ENCODE data around the gene GPR153. TPM values are rescaled to one million over a fixed set of nuclear protein-coding genes. Genes with fewer than 3 reads are reported as not detected.
"Not testable (repeated sequence)": the region's sequence is repeated elsewhere in the genome, so short reads cannot be mapped to it uniquely, and the experiment has no call there.

The GPR153 gene
- total RNA-seq, 2 experiments from 2014 or later = 0.67 to 0.73 TPM

DNA sequence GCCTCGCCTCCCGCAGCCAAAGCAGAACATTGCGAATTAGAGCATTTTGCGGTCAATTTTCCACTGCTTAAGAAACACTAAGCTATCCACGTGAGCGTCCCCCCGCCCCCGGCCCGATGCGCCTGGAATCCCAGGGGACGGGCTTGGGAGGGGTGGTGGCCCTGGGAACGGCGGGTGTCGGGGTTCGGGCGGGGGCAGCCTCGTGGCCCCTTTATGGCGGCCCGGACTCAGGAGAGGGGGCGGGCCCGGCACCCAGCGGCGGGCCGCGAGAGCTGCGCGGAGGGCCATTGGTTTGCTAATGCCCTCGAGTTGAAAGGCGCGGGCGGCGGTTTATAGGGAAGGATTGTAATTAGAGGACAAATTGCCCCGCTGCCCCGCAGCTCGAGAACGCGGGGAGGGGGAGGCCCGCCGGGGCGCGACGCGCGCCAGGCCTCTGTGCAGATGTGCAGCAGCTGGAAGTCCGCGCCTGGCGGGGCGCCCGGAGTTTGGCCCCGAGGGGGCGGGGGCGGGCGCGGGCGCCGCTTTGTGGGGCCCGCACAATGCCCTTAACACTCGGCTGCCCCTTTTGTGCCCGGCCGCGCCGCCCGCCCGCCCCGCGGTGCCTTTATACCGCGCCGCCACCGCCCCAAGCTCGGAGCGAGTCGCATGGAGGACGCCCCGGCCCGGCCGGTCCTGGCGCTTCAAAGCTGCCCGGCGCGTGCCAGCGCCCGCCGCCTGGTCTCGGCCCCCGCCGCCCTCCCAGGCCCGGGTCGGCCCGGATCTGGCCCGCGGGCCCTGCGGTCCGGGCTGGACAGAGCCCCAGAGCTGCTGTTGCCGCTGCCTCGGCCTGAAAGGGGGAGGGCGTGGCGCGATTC is 18.8 kb downstream of the GPR153 start:
- ChIA-PET CTCF (interaction anchor here (0.6 to 1.6 kb wide), 5 partner anchors 19 to 181 kb away, joined by 3 to 5 read pairs (median 3); partner anchors contain the start of gene GPR153), POLR2A (interaction anchor here (0.6 kb wide), 1 partner anchor 181 kb away, joined by 5 read pairs; no protein-coding TSS in a partner anchor)

- POLR2A ChIA-PET = no interaction called here
Measured at GRCh38 chr1:6241107-6241886, 19.6 kb downstream of the GPR153 start.

DNA sequence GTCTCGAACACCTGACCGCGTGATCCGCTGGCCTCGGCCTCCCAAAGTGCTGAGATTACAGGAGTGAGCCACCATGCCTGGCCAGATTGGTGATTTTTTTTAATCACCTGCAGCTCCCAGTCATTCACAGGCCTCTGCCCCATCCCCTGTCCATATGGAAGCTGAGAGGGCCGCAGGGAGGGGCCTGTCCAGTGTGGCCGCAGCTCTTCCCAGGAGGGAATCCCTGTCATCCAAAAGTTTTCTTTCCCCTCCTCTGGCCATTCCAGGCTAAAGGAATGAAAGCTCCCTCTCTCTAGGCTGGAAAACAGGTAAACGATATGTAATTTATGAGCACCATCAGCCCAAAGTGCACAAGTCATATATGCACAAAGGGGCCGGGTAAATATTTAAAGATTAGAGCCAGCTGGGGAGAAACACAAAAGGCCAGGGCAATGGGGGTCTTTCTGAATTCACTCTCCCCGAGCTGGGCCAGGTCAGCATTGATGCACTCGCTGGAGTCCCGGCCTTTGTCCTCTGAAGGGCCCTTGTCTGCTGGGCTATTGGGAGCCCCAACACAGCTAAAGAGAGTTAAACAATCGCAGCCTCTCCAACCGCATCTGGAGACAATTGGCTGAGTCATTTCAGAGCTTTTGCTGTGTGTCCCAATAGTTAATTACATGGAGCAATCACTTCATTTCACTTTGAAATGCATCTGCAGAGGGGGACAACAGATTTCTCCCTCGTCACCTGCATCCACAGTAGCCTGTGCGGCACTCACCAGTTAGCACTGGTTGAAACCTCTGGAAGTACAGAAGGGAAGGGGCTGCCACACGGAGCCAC is 20.7 kb downstream of the GPR153 start:
- ChIA-PET CTCF (interaction anchor here (0.7 to 1.4 kb wide), 4 partner anchors 165 to 255 kb away, joined by 3 to 6 read pairs (median 3); no protein-coding TSS in a partner anchor), POLR2A (no interaction called here)

More at GRCh38 chr1:6241107-6241886, 19.6 kb downstream of the GPR153 start:
- CTCF ChIA-PET = interaction anchor here (1.0 to 1.4 kb wide), 3 partner anchors 161 to 181 kb away, joined by 3 read pairs; no protein-coding TSS in a partner anchor

DNA sequence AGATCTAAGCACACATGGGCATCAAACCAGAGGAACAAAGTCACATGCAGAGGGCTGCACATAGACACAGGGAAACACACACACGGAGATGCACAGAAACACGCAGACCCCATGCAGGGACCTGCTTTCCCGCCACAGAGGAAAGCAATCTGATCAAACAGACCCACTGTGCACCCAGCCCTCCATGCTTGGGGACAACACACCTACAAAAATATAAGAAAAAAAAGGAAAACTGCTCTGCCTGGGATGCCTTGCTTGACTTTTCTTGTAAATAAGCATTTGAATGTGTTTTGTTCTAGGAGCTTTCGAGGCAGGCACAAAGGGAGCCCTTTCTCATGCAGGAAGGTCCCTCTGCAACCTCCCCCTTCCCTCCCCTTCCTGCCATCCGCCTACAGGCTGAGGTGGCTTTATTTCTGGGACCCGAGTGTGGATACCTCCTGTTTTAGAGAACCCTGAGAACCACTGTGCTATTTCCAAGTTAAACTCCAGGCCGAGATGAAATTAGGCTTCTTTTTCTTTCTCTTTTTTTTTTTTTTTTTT is 21.6 kb downstream of the GPR153 start:
- ChIA-PET CTCF (interaction anchor here (0.5 to 3.1 kb wide), 6 partner anchors 8 to 256 kb away, joined by 3 to 10 read pairs (median 6); partner anchors contain the start of gene RNF207), POLR2A (no interaction called here)

DNA sequence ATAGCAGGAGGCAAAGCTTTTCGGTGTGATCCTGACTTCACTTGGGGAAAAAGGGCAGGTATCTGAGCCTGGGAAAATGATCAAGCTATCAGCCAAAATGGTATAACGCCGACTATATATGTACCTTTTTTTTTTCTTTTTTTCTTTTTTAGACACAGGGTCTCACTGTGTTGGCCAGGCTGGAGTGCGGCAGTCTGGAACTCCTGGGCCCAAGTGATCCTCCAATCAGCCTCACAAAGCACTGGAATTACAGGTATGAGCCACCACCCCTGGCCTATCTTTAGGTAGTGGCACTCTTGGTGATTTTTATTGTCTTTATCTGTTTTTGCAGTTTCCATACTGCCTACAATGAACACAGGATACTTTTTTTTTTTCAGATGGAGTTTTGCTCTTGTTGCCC is 23.8 kb downstream of the GPR153 start:
- POLR2A ChIA-PET = no interaction called here
- CTCF ChIA-PET = interaction anchor here (1.3 to 3.1 kb wide), 2 partner anchors 9 to 30 kb away, joined by 5 to 9 read pairs; partner anchors contain the start of gene RNF207

DNA sequence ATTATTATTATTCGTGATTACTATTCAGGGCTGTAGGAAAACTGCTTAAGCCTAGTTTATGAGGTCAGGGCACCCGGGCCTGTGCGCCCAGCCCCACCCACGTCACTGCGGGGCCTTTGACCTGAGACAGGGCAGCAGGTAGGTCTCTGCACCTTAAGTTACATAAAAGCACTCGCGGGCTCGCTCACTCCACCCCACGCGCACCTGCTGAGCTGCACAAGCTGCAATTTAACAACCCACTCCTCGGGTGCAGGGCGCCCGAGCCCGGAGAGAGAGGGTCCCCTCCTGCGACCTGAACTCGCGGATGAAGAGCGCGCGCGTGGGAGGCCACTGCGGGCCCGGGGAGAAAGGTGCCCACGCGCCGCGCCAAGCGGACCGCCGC is 25.6 kb downstream of the GPR153 start:
- CTCF ChIA-PET = interaction anchor here (0.7 to 2.3 kb wide), 6 partner anchors 9 to 188 kb away, joined by 3 to 8 read pairs (median 4); no protein-coding TSS in a partner anchor
- POLR2A ChIA-PET = interaction anchor here (1.5 to 2.4 kb wide), 2 partner anchors 29 to 158 kb away, joined by 5 to 6 read pairs; partner anchors contain the start of genes ACOT7 and RNF207

DNA sequence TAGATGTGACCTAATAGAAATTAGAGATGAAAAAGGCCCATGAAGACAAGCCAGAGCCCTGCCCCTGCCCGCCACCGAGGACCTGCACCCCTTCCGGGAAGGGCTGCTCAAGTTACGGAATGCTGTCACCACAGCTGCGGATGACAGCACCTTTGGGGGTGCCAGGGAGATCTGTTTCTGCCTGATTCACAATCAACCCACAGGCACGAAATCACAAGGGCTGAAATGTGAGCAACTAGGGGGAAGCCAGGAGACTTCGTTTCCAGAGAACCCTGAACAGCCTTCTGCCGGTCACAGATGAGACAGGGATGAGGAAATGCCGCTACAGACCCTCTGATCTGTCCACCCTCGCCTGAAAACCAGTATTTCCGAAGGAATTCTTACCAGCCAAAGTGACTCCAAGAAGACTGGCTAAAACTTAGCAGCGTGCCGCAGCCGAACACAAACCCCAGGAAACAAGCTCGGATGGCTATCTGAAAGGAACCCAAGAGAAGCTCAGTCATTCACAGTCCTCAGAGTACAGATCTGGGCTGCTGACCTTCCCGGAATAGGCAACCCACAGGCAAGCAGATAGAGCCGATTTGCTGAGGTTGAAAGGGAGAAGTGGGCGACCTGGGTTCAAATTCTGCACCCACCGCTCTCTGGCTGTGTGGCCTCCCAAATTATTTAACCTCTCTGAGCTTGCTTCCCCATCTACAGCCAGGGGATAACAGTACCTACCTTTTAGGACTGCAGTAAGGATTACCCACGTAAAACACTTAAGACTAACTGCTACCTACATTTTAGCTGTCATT is 26.2 kb downstream of the GPR153 start:
- ChIA-PET CTCF (interaction anchor here (0.7 to 2.3 kb wide), 6 partner anchors 9 to 189 kb away, joined by 3 to 8 read pairs (median 4); no protein-coding TSS in a partner anchor), POLR2A (interaction anchor here (2.4 kb wide), 1 partner anchor 28 kb away, joined by 6 read pairs; the partner anchor contains the start of gene RNF207)

DNA sequence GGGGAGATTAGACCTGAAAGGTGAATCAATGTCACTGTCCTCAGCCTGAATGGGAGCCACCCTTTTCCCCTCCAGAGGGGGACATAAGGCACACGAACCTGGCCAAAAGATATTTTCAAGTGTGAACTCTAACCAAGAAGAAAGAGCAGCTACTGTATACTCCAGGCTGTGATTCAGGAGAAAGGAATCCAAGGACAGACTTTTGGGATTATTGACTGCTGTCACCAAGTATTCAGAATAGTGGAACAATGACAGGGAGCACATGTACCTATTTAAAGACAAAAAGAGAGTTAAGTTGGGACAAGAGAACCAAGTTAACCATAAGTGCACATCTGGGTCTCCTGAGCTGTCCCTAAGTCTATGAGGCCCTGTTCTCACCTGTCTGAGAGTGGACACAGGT is 27.5 kb downstream of the GPR153 start:
- CTCF ChIA-PET = interaction anchor here (0.5 to 1.3 kb wide), 2 partner anchors 12 to 461 kb away, joined by 3 read pairs; no protein-coding TSS in a partner anchor

DNA sequence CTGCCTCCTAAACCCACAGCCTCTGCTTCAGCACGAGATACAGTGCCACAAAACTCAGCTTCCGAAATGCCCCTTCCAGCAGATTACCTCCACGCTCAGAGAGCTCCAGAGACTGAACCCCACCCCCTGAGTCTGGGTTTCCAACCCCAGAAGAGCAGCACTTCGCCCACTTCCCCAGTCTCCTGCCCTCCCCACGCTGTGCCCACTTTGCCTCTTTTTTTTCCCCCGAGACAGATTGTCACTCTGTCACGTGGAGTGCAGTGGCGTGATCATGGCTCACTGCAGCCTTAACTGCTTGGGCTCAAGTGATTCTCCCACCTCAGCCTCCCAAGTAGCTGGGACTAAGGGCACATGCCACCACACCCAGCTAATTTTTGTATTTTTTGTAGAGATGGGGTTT is 35.2 kb downstream of the GPR153 start:
- POLR2A ChIA-PET = interaction anchor here (1.7 kb wide), 1 partner anchor 19 kb away, joined by 3 read pairs; no protein-coding TSS in a partner anchor
- CTCF ChIA-PET = interaction anchor here (0.7 kb wide), 1 partner anchor 9 kb away, joined by 3 read pairs; no protein-coding TSS in a partner anchor

More for the DNA sequence above, 27.5 kb downstream of the GPR153 start:
- POLR2A ChIA-PET = no interaction called here

GRCh38 chr1:6224718-6225117 is 36.2 kb downstream of the GPR153 start:
- ChIA-PET CTCF (no interaction called here), POLR2A (interaction anchor here (1.7 kb wide), 1 partner anchor 18 kb away, joined by 3 read pairs; no protein-coding TSS in a partner anchor)

GRCh38 chr1:6223617-6224016 is 37.3 kb downstream of the GPR153 start:
- POLR2A ChIA-PET = interaction anchor here (0.6 kb wide), 1 partner anchor 8 kb away, joined by 4 read pairs; no protein-coding TSS in a partner anchor
- CTCF ChIA-PET = no interaction called here

DNA sequence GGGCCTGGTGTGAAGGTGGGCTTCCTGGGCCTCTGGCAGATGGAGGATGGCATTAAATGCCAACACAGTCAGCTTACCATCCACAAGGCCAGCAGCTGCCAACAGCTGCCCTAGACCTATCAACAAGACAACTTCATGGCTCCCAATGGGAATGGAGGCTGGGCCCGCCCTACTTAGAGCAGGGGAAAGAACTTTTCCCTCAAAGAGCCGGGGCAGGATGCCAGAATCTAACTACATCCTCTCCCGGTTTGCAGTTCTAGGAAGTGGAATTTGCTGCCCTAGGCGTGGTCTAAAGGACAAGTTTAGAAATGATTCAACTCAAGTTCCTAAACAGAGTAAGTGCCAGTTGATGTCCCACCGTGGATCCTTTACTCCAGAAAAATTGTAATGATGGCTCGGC is 38.3 kb downstream of the GPR153 start:
- ChIA-PET POLR2A (no interaction called here), CTCF (no interaction called here)

GRCh38 chr1:6221210-6221784 is 39.6 kb downstream of the GPR153 start:
- ChIA-PET POLR2A (no interaction called here), CTCF (interaction anchor here (0.6 kb wide), 1 partner anchor 158 kb away, joined by 5 read pairs; no protein-coding TSS in a partner anchor)

DNA sequence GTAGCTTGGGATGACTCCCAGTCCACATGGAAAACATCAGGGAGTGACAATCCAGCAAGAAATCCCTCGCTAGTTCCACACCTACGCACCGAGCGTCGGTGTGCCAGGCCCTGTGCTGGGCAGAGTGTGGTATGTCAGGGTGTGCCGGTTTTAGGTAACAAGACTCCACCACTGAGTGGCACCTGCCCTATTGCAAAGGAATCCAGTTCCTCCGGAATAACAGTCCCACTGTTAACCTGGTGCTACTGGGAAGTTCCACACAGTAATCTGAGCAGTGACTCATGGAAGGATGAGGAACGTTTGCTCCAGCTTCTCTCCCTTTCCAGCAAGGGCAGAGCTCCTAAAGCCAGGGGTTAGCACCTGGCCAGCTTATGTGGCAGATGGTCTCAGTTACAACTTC is 40.7 kb downstream of the GPR153 start:
- ChIA-PET POLR2A (interaction anchor here (0.7 kb wide), 1 partner anchor 14 kb away, joined by 3 read pairs; the partner anchor contains the start of gene RNF207), CTCF (interaction anchor here (0.6 kb wide), 1 partner anchor 328 kb away, joined by 4 read pairs; no protein-coding TSS in a partner anchor)

GRCh38 chr1:6219641-6220040 is 41.3 kb downstream of the GPR153 start:
- POLR2A ChIA-PET = not testable (repeated sequence)
- CTCF ChIA-PET = interaction anchor here (0.6 to 2.5 kb wide), 3 partner anchors 10 to 329 kb away, joined by 3 to 6 read pairs (median 4); partner anchors contain the start of gene RNF207

DNA sequence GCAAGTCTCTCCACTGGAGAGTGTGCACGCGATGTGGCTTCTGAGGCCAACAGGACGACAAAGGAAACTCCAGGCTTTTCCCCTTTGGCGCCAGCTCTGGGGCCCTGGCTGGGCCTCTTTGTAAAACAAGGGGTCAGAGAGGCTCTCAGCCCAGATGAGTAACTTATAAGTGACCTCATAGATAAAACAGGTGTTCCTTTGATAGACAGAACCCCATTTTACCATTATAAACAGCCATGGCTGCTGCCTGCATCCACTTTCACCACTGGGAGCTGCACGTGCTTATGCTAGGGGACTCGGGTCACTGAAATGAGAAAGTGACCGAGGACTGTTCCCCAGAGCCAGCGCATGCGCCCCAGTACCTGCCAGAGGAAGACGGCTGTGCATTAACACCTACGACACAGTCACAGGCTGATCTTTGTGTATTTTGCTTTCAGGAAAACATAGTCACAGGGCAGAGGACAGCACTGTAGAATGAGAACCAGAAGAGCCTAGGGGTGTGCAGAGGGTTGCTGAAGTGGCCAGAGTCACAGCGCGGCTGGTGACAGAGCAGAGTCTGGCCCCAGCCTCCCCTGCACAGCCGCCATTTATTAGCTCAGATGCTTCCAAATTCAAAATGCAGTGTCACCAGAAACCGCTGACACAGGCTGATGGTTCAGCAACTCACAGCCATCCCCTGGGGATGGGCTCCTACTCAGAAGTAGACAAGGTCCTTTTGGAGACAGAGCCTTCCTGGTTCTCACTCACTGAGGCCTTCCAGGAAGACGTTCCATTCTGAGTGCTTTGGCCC is 42.3 kb downstream of the GPR153 start:
- POLR2A ChIA-PET = no interaction called here
- CTCF ChIA-PET = interaction anchor here (1.2 to 2.5 kb wide), 2 partner anchors 9 to 12 kb away, joined by 3 to 6 read pairs; partner anchors contain the start of gene RNF207

Measured in activated CD8-positive, alpha-beta memory T cell treated with anti-CD3 and anti-CD28 coated beads for 36 hours (primary cell).